RPMI8226 (cell line): Measurements from ENCODE around the gene TAF8.
"Not testable (repeated sequence)": the region's sequence is repeated elsewhere in the genome, so short reads cannot be mapped to it uniquely, and the experiment has no call there.

Experiments used
- DNase-seq: peaks from one replicate; pipeline ENCODE4 v3.0.0-alpha.2; 2015

The TAF8 gene

DNA sequence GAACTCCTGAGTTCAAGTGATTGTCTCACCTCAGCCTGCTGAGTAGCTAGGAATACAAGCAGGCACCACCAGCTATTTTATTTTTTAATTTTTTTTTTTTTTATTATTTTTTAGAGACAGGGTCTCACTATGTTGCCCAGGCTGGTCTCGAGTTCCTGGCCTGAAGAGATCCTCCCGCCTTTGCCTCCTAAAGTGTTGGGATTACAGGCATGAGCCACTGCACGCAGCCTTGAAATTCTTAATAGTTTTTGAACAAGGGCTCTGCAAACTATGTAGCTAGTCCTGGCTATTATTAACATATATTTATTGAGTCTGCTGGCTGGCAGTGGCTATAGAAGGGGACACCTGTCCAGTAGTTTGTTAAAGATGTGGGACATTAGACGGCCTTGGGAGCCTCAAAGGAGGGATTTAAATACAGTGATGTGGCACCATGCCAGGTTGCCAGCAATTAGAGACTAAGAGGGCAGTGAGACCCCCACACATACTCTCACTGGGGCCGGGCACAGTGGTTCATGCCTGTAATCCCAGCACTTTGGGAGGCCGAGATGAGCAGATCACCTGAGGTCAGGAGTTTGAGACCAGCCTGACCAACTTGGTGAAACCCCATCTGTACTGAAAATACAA lies 21.1 kb upstream of the TAF8 start:
- DNase-seq, result no peak

DNA sequence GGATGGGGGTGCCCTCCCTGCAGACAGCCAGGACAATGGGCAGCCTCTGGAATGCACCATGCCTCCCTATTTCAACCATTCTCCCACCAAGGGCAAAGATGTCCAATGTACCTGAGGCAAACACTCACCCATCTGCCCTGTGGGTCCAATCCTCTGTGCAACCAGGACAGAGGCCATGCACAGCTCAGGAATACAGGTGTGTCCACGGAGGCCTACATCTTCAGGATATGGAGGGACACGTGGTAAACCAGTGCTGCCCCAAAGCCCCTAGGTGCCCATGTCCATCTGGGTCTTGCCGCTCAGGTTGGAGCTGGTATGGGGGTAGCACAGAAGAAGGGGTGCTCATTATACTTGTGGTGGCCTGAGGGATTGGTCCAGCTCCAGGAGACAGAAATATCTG lies 20.4 kb upstream of the TAF8 start:
- DNase-seq, result no peak

DNA sequence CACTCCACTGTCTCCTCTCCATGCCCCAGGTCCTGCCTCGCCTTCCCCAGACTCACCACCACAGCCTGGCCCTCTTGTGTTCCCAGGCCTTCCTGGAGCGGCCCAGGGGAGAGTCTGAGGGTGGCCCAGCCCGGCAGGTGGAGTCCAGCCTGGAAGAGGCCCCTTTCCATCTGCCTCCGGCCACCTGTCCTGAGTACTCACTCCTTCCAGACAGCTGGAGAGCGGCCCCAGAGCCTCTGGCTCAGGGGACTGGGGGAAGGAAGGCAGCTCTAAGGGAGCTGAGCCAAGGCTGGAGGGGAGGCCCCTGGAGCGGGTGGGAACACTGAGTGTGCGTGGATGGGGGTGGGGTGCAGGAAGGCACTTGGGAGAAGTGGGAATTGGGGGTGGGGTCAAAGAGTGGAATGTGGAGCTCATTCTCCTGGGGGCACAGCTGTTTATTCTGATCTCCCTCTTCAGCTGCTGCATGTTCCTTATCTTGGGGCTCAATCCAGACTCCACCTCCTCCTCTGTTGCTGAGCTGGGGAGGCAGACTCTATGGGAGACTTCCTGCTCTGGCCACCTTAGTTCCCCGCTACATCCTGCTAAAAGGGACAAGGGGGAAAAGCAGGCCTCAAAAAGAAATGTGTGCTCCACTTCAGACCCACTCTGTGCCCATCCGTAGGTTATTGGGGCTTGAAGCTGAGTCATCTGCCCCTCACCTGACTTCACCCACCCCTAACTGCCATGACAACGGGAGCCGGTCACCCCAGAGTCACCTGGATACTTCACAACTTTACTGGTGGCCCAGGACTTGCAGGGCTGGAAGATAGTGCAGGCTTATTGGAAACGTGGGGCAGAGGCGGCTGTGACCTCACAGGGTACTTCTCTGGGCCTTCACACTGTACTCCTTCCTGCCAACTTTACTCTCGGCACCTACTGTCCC lies 19.5 kb upstream of the TAF8 start:
- DNase-seq, result no peak

DNA sequence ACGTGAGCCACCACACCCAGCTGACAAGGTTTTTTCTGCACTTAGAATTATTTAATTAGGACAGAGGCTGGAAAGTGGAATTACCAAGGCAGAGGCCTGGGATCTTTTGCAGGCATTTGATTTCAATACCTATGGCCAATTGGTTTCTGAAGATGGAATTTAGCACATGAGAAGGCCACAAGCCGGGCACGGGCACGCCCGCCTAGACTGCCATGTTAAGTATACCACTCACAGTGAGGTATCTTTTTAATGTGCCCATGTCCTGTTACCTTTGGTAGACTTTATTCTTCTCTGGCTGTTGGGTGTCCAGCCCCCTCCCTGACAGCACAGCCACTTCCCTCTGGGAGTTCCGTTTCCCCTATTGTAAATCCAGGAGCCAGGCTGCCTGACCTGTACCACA lies 18.0 kb upstream of the TAF8 start:
- DNase-seq, result no peak

DNA sequence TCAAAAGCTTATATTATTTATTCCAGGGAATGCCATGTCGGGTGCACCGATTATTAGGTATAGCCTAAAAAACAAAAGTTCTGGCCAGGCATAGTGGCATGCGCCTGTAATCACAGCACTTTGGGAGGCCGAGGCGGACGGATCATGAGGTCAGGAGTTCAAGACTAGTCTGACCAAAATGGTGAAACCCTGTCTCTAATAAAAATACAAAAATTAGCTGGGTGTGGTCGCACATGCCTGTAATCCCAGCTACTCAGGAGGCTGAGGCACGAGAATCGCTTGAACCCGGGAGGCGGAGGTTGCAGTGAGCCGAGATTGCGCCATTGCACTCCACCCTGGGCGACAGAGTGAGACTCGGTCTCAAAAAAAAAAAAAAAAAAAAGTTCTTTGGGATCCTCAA lies 12.7 kb upstream of the TAF8 start:
- not testable (repeated sequence) for DNase-seq

DNA sequence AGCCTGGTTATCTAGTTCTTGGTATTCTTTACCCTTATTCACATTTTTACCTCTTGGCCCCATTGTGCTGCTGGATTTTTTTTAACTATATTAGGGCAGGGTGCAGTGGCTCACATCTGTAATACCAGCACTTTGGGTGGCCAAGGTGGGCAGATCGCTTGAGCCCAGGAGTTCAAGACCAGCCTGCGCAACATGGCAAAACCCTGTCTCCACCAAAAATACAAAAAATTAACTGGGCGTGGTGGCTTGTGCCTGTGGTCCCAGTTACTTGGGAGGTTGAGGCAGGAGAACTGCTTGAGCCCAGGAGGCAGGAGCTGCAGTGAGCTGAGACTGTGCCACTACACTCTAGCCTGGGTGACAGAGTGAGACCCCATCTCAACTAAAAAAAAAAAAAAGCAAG lies 12.2 kb upstream of the TAF8 start:
- no peak for DNase-seq

DNA sequence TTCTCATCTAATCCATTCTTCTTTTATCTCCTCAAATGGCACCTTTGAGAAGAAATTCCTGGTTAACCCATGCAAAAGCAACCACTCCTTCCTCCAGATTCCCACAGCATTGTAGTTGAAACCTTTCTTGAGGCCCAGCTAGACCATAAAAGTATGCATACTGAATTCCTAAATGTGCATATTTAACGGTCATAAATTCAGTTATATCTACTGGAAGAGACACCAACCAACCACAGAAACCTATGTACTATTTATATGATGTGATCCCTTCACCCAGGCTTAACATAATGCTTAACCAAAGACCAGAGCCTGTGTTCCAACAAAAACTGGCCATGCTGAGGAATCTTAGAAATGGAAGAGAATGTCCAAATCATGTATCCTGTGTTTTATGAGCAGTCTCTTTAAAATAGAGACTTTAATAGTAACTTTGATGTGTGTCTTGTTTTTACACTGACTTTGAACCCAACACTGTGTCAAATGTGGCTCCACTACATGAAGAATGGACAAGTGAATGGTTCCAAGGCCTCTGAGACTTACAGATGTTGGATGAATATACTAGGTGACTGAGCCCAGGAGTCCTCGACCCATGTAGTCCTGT lies 11.4 kb upstream of the TAF8 start:
- no peak for DNase-seq

DNA sequence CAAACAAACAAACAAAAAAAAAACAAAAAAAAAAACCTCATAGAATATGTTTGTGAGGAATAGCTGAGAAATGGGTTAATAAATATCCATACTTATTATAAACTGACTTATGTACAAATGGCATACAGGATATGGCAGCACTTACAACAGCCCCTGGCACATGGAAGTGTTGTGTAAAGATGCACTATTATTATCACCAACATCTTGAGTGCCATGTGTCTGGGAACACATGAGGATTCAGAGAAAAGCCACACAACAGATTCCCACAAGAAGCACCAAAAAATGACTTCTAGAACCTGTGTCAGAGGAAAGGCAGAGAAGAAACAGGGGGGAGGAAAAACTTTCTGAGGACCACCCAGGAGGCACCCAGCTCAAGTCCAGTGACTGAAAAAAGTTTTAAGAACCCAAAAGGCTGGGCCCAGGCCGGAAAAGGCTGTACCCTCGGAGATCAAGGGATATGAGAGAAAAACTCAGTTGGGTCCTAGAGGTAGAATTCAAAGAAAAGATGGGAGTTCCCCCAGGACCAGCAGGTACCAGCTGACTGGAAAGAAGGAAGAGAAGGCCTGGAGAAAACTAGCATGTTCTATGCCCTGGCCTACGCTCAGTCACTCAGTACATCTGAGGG lies 9.4 kb upstream of the TAF8 start:
- DNase-seq, result no peak

DNA sequence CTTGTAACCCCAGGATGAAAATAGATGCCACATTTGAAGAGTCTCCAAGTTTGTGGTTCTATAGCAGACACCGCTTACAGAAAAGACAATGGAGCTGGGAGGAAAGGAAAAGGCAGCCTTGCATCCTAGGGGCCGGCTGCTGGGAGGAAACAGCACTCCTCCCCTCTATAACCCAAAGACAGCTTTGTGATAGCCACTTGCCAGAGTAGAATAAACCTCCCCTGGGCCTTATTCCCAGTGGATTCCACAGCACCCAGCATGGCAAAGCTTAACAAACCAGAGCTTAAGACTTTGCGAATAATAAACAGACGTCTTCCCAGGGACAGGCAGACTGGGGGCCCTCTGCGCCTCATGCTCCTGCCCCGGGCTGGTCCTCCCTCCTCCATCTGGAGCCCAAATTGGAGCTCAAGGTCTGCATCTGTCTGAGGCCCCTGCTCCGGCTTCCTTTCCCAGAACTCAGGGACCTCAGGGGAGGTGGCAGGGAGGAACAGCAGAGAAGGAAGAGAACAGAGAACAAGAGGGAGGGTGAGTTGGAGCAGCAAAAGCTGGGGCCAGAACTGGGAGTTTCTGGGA lies 8.8 kb upstream of the TAF8 start:
- DNase-seq, result no peak

DNA sequence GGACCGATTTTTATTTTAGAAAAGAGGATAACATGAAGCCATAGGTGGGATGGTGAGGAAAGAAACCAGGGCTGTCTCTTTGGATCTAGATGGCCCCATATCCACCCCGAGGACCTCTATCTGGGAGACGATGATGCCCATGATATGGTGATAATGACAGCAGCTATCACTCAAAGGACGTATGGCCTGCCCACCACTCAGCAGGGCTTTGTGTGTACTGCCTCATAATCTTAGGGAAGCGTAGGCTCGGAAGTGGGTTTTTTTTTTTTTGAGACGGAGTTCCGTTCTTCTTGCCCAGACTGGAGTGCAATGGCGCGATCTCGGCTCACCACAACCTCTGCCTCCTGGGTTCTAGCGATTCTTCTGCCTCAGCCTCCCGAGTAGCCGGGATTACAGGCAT lies 8.2 kb upstream of the TAF8 start:
- DNase-seq, result no peak

DNA sequence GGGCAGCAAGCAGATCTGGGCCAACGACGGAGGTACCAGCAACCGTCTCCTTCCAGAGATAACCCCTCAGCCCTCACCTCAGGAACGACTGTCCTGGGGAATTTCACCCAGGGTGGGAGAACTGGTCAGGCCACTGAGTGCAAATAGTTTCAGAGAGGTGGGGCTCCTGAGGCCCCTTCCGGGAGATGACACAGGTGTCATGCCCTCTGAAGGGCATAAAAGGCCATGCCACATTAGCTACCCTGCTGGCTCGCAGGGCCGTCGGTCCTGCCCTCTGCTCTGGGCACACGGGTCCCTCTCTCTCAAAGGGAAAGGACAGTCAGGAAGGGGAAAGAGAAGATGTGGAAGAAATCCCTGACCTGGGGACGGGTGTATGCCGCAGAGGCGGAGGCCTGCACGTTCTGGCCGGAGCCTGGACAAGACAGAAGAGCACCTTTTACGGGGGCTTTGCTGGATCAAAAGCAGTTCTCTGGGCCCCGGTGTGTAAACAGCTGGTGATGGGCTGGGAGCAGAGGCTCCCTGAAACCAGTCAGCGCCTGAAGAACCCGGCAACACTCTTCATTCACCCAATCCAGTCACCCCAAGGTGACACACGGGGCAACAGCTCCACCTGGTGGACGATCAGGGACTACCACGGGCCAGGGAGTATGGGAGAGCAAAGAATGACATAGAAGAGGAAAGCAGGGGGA lies 6.4 kb upstream of the TAF8 start:
- peak; percentile 85 for DNase-seq

DNA sequence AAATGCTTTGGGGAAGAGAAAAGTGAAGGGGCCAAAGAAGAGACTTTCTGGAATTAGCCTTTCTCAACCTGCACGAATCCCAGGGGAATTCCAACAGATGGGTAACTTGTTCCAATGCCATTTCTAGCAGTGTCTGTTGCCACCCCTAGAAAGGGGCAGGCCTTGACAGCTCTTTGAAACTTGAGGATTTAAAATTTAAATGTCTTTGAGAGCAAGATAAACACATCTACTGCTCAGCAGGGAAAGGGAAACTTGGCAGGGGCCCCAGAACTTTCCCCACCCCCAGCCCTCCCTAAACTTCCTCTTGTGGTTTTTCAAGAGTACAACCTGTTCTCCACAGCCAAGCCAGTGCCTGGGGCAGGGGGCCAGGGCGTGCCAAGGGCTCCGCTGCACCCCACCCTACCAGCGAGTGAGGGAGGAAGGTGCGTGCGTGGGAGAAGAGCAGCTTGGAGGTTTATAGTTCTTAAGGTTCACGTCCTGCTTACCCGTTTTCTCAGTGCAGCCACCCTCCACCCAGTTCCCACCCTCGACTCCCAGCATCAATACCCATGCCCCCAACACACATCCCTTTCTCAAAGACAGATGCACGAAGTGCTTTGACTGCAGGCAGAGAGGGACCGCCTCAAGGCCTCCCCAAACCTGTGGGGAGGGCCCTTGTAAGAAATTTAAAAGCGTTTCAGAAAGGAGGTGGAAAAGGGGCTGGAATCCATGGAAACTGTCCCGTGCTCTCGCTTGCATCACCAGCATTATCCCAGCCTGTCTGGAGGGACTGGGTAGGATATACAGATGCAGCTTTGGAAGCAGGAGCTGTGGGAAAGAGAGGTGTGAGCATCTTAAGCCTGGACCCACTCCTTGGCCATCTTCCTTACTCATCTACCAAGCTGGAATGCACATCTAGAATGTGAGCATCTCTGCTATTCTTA lies 4.5 kb upstream of the TAF8 start:
- DNase-seq, result peak; percentile 90

DNA sequence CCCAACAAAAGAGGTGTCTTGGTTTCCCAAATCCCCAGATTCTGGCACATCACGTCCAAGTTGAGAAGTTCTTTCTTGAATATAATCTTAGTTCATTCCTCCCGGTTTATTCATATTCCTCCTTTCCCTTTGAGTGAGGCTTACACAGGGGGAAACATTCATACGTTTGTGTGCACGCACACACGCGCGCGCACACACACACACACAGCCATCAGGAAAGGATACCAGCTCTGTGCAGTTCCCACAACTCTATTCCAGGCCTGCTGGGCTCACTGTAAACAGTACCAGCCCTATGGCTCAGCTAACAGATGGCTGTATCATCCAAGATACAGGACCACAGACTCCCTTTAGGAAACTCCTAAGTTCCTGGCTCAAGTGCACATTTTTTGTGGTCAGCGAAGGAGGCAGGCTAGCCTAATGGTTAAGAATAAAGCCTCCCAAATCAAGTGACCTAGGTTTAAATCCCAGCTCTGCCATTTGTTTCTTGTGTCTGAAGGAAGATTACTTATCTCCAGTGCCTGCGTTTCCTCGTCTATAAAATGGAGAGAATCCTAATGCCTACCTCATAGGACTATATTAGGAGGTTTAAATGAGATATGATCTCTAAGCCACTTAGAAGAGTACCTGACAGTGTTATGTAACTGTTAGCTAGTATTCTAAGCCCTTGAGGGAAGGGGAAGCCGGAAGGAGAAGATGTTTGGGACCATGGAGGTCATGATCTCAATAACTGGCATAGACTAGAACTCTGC lies 3.7 kb upstream of the TAF8 start:
- DNase-seq, result no peak

DNA sequence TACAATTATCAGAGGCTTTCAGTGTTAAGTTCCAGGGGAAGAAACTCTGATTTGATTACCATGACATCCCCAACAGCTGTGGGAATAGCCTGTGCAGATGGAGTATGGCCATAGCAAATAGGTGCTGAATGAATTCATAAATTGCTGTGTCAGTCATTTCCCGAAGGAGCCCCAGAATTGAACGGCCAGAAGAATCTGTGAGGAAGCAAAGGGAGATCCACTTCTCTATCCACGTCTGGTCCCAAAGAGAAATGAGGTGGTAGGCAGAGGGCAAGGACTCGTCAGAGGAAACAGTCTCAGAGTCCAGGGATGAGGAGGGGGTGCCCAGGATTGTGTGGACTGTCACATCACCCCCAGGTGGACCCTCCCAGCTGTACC lies 3.1 kb upstream of the TAF8 start:
- no peak for DNase-seq

DNA sequence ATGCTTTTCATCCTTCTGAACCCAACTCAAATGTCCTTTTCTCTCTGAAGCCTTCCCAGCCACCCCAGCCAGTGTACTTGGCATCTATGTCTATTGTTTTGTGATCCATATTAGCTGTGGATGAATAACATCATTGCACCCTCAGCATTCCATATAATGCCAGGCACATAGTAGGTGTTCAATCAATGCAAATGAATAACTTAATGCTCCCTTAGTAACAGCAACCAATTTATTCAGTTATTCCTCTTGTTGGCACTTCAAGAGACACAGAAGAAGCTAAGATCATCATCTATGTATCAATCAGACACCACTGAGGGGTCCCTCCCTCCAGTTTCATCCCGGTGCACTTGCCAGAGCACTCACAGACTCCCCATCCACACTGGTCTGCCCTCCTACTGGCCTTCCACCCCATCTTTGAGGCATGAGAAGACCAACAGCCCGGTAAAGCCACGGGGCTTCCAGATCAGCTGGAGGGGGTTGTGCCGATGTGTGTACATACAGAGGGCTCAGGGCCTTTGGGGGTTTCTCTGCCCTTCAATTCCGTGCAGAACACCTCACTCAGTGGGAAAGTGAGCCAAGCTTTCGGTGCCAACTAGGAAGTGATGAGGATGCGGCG lies 2.4 kb upstream of the TAF8 start:
- no peak for DNase-seq

DNA sequence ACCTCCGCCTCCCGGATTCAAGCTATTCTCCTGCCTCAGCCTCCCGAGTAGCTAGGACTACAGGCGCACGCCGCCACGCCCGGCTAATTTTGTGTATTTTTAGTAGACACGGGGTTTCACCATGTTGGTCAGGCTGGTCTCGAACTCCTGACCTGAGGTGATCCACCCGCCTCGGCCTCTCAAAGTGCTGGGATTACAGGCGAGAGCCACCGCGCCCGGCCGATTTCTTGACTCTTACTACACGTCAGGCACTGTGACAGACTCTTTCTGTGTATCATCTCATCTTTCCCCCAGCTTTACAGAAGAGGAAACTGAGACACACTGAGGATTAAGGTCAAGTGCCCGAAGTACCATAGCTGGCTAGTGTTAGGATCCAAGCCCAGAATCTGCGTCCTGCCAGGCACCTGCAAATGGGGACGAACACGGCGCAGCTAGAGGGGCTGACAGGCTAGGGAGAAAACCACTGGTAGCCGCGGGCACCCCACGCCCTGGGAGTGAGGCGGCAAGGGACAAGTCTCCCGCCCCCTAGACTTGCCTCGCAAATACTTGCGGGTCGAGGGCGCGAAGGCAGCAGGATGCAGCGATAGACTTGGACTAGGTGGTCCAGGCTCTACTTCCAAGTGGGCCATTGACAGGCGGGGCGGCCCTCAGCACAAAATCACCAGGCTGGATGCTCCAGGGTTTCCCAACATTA lies 1.1 kb upstream of the TAF8 start:
- no peak for DNase-seq

DNA sequence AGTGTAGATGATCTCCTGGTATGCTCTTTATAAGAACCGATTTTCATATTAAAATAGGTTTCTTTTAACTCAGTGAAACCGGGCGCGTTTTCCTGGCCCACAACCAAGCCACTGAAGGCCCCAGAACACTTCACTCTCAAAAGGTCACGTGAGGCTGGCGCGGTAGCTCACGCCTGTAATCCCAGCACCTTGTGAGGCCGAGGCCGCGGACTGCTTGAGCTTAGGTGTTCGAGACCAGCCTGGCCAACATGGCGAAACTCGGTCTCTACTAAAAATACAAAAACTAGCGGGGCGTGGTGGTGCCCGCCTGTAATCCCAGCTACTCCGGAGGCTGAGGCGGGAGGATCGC lies 402 bp upstream of the TAF8 start:
- peak; percentile 35 for DNase-seq

DNA sequence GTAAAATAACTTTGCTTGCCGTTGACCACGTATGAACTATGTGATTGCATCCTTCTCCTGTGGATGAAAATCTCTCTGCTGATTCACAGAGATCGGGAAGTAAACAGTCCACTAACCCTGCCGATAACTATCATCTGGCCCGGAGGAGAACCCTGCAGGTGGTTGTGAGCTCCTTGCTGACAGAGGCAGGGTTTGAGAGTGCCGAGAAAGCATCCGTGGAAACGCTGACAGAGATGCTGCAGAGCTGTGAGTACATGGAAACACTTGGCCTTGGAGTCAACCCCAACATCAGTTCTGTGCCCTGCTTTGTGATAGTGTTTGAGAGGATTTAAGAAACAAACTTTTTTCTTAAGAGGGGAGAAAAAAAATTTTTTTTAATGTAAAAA lies 937 bp downstream of the TAF8 start:
- no peak for DNase-seq

DNA sequence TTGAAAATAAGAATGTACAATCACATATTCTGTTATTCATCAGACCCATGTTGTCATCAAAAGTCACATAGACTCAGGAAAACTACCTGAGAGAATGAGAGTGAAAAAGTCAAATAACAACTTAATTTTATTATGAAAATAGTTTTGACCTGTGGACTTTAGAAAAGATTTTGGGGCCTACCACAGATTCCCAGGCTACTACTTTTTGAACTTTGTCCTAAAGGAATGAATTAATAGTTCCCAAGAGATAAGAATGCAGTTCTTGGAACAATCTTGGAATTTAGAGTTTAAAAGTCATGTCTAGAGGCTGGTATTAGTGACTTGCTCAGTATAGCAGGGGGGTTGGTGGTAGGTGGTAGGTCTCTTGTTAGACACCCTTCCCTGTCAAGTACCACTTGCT lies 3.3 kb downstream of the TAF8 start:
- no peak for DNase-seq

DNA sequence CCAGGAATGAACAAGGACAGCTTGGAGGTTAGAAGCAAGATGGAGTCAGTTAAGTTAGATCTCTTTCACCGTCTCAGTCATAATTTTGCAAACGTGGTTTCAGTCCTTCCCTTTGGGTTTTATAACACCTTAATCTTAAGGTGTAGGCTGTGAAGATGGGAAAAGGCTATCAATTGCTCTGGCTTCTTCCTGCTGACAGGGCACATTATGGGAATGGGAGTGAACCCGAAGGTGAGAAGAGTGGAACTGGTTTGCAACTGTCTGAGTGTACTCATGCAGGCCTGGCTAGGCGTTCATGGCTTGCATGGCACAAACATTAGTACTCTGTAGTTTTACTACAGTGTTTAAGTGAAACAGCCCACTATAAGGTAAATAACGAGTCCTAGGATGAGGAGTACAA lies 9.4 kb downstream of the TAF8 start:
- no peak for DNase-seq
